Erythroblast (primary cell): ENCODE data around the gene EHBP1L1.

Experiments used
- DNase-seq, 2 experiments: peaks; one replicate each; lab custom pipeline; 2025; lab: John Stamatoyannopoulos, UW
- GATA1 ChIP-seq: IDR thresholded peaks from 2 replicates; pipeline ENCODE4 v1.6.1; 2011; ENCODE audit warnings: low read depth, mild to moderate bottlenecking, control low read depth, low read length, moderate library complexity
- POLR2A ChIP-seq: IDR thresholded peaks from 2 replicates; pipeline ENCODE4 v1.6.1; 2011; ENCODE audit warnings: mild to moderate bottlenecking, low read length

EHBP1L1 gene

GRCh38 chr11:65611758-65612603 lies 36.1 kb downstream of the EHBP1L1 start:
- TF ChIP-seq POLR2A = no peak
- DNase-seq = no peak

DNA sequence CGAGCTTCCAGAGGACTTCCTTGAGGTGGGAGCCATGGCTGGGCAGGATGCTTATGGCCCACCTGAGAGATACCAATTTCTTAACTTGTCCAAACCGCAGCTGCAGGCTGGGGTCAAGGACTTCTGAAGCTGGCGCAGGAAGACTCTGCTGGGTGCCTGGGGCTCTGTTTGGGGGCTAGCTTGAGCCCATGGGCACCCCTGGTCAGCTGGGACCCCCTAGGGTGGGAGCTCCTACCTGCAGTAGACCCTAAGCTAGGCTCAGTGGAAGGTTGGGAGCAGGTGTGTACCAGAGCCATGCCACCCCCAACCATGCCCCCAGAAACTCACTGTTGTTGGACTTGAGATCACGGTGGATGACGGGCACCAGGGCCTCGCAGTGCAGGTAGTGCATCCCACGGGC lies 36.8 kb downstream of the EHBP1L1 start:
- DNase-seq = no peak
- TF ChIP-seq POLR2A = no peak
- TF ChIP-seq GATA1 = no peak

DNA sequence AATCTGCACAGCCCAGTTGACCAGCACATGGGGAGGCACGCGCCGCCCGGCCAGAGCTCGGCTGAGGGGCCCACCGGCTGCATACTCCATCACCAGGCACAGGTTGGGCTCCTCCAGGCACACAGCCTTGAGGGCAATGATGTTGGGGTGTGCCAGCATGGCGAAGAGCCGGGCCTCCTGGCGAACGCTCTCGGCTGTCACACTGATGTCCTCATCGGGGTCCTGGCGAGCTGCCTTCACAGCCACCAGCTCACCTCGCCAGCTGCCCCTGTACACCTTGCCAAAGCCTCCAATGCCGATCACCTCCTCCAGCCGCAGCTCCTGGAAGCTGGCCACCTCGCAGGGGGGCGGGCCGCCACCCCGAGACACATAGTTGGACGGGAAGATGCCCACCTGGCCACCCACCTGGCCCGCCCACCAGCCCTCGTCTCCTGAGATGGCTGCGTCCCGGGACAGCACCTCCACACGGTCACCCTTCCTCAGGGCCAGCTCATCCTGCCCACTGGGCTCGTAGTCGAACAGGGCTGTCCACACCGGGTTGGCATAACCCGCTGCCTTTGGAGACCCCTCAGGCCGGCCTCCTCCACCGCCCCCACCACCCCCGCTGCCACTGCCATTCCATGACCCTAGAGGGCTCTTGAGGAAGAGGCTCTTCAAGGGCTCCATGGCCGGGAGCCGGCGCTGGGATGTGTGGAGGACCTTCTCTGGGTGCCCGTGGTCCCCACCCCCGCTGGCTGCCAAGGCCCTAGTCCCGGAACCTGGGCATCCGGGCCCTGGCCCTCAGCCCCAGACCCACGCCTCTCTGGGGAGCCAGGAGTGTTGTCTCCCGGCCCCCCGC lies 37.5 kb downstream of the EHBP1L1 start:
- TF ChIP-seq GATA1 (no peak), POLR2A (no peak)

DNA sequence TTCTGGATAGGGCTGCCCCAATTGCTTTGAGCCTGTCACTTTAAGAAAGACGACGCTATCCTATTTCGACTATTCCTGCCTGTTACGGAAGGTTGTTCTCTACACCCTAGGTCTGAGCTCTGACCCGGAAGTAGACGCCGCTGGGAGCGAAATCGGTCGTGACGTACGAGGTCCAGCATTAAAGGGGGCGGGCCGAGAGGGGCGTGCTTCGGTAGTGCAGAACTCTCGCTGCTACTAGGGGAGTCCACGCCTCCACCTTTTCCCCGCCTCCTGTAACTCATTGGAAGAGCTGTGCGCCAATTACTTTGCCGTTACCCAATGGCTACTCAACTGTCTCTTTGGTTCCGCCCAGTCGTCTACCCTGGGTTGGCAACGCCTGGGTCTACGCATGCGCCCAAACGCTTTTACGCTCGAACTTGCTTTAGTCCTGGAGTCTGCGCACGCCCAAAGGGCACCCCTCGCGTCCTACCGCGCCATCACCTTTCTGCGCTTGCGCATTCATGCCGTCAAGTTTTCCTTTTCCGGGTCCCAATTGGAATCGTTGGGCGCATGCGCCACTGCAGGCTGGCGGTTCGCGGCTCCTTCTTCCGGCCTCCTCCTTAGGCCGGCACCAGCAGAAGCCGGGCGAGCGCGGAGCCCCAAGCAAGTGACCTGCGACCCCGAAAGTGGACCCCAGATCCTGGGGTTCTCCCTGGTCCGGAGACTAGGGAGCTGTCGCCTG lies 39.5 kb downstream of the EHBP1L1 start, which contains the start of gene PCNX3:
TSS of gene PCNX3 (plus strand) at position 548 of the 721 bp plus-strand sequence. CDS start 536 bp downstream, outside the sequence.
- no peak for TF ChIP-seq GATA1
- peak; percentile 64 for TF ChIP-seq POLR2A
- peak; percentile 100 for DNase-seq

More for the DNA sequence above, 37.5 kb downstream of the EHBP1L1 start:
- no peak for DNase-seq

DNA sequence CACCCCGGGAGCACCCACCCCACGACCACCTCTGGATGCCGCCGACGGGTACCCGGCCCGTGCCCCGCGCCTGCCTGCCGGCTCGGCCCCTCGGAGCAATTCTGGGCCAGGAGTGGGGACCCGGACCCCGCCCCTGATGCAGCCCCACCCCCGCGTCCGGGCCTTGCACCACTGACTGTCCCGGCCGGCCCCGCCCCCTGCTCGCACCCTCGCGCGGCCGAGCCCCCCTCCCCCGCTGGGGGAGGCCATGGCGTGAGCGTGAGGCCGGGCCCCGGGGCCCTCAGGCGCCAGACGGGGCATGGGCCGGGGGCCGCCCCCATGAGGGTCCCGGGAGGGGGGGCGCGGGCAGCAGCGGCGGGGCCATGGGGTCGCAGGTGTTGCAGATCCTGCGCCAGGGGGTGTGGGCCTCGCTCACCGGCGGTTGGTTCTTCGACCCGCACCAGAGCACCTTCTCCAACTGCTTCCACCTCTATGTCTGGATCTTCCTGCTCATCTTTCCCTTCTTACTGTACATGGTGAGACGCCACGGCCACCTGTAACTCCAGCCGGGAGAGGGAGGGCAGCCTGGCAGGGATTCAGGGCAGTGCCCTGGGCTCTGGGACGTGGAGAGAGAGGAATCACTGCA lies 40.2 kb downstream of the EHBP1L1 start:
- TF ChIP-seq POLR2A = no peak
- no peak for TF ChIP-seq GATA1
- DNase-seq = peak; percentile 76 to 82

DNA sequence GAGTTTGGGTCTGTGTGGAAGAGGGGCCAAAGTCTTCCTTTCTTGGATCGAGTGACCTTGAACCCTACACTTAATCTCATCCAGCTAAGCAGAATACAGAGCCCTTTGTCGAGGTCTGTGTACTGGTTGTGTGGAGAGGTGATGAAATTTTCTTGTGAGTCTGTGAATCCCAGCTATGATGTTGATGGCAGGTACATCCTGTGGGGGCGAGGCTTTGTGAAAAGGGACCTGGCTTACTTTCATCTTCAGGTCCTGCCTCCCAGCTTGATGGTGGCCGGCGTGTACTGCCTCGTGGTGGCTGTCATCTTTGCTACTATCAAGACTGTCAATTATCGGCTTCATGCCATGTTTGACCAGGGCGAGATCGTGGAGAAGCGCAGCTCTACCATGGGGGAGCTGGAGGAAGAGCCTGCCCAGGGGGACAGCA lies 40.7 kb downstream of the EHBP1L1 start:
- DNase-seq = no peak

GRCh38 chr11:65617136-65617850 lies 41.4 kb downstream of the EHBP1L1 start:
- no peak for TF ChIP-seq GATA1
- no peak for TF ChIP-seq POLR2A
- DNase-seq = no peak

More for the DNA sequence above, 40.7 kb downstream of the EHBP1L1 start:
- TF ChIP-seq GATA1 = no peak

- TF ChIP-seq POLR2A (no peak), GATA1 (no peak)
- no peak for DNase-seq
These were observed 42.3 kb downstream of the EHBP1L1 start for GRCh38 chr11:65617990-65618751.

- DNase-seq = no peak
- TF ChIP-seq GATA1 = no peak
- TF ChIP-seq POLR2A = no peak
These were observed 42.9 kb downstream of the EHBP1L1 start for GRCh38 chr11:65618763-65619162.

GRCh38 chr11:65619281-65619928 lies 43.6 kb downstream of the EHBP1L1 start:
- no peak for DNase-seq
- no peak for TF ChIP-seq GATA1
- TF ChIP-seq POLR2A = no peak

DNA sequence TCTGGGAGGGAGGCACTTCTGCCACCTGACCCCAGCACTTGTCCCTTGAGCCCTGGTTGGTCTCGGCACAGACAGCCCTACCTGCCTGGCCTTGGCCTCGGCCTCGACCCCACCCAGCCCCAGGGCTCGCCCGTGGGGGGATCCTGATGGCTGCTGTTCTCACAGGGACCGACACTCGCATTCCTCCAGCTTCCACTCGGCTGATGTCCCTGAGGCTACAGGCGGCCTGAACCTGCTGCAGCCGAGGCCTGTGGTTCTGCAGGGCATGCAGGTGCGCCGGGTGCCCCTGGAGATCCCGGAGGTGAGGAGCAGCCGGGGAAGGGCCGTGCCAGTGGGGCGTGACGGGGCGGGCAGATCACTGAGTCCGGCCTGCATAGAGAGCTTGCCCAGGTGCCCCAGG lies 44.8 kb downstream of the EHBP1L1 start:
- TF ChIP-seq GATA1 (no peak), POLR2A (no peak)
- DNase-seq = no peak
